HG03139 (cell line): Measurements from ENCODE around the gene TTLL1.
"Not testable (repeated sequence)": the region's sequence is repeated elsewhere in the genome, so short reads cannot be mapped to it uniquely, and the experiment has no call there.

Source experiments
- ATAC-seq: cut with Tn5 transposase; IDR thresholded peaks from one replicate; pipeline ENCODE4 v1.9.1; 2021; ENCODE audit not compliant: unreplicated experiment

Gene TTLL1

GRCh38 chr22:43078522-43078921 is 10.7 kb downstream of the TTLL1 start:
- no peak for ATAC-seq

DNA sequence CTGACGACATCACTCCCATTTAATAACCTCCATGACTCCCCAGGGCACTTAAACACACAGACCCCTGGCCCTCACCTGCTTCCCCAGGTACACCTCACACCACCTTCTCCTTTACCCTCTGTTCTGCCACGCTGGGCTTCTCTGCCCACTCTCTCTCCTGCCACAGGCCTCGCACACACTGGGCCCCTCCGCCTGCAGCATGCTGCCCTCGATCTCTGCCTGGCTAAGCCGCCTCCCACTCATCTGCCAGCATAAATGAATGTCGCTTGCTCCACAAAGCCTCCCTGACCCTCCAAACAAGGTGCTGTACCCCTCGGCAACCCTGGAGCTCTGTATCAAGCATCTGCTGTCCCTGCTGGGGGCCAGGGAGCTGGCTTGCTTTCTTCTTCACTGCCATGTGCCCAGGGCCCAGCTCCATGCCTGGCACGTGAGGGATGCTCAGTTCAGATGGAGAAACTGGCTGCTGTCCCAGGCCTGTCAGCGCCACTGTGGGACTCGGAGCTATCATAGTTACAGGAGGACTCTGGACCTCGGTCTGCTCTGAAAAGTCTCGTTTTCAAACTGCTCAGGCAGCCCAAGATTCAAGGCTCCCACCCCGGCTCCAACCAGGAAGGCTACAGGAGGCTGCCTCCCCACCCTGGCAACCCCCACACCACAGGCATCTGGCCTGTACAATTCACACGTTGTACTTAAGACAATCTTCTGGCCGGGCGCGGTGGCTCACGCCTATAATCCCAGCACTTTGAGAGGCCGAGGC is 11.9 kb downstream of the TTLL1 start:
- no peak for ATAC-seq

DNA sequence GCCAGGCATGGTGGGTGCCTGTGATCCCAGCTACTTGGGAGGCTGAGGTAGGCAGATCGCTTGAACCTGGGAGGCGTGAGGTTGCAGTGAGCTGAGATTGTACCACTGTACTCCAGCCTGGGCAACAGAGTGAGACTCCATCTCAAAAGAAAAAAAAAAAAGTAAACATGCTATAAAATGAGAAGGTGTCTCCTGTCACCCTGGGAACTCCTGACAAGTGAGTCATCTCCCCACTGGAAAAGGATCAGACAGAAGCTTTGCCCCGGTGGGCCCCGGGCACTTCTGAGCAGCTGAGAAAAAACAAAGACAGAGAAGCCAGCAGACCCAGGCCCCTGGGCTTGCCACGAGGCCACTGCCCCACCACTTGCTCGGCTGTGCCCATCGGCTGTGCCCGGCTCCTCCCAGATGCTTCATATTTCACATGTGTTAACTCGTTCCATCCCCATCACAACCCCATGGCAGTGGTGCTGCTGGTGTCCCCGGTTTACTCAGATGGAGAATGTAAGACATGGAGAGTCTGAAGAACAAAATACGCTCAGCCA is 22.3 kb downstream of the TTLL1 start:
- no peak for ATAC-seq

- ATAC-seq = no peak
These were observed 23.1 kb downstream of the TTLL1 start for GRCh38 chr22:43066134-43066533.

DNA sequence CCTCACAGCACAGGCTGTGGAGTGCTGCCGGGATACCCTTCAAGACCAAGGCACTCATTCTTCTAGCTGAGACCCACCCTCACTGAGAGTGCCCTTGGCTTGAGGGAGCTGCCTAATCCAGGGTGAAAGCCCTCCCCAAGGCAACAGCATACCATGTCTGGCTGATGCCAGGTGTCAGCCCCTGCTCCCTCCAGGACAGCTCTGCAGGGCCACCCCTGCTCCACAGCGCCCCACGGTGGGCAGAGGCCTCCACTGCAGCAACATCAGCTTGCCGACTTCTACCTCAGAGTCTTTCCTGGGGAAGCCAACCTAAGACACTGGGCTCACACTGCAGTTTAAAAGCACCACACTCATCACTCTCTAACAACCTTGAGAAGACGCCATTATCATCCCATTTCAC is 29.0 kb downstream of the TTLL1 start:
- ATAC-seq = no peak

DNA sequence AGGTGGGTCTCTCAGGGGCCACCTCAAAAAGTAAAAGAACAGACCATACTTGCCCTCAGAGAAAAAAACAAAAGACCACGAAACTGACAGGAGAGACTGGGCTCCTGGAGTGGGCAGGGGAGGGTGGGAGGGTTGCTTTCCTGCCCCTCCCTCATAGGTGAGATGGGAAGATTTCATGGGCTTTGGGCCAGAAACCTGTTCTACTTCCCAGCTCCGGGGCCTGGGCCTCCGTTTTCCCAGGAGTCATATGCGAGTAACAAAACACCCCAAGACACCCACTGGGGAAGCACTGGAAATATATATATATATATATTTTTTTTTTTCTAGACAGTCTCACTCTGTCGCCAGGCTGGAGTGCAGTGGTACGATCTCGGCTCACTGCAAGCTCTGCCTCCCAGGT is 31.6 kb downstream of the TTLL1 start:
- ATAC-seq = no peak

DNA sequence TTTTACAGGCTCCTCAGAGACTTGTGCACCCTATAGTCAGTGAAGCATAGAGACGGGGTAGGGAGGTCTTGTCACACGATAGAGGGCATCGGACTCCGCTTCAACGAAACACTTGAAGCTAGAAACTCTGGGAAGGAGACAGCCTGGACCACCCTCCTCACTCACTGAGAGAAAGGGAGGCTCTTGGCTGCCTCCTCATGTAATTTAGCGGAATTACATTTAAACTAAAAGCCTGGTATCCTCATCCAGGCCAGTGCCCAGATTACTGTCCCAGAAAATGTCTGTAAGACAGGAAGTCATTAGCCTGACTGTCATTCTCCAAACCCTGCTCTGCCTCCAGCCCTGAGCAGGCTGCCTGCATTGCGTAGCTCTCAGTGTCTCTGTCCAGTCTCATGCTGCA is 36.0 kb downstream of the TTLL1 start:
- ATAC-seq = no peak

DNA sequence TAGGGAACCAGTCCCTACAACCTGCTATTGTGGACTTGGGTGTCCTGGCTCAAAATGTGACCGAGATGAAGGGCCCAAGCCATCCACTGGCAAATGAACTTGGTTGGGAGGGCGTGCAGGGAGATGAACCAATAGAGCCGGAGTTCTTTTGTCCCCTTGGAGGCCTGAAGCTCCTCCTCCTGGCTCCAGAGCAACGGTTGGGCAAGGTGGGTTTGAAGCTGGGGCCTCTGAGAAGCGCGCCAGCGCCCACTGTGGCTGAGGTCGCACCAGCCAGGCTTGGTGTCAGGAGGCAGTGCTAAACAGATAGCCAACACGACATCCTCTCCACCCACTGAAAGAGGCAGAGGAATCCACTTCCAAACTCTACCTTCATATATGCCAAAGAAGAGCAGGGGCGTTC is 38.2 kb downstream of the TTLL1 start:
- ATAC-seq = no peak

DNA sequence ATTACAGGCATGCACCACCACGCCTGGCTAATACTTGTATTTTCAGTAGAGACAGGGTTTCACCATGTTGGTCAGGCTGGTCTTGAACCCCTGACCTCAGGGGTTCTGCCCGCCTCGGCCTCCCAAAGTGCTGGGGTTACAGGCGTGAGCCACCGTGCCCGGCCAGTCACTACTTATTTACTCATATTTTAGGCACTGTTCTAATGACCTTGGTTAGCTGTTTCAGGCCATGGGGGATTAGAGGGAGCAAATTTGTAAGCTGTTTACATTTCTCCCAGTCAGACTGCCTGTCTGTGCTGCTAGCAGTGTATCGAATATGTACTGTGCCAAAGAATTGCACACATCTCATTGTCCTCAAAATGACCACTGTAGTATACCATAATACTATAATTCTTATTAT is 41.6 kb downstream of the TTLL1 start:
- no peak for ATAC-seq

DNA sequence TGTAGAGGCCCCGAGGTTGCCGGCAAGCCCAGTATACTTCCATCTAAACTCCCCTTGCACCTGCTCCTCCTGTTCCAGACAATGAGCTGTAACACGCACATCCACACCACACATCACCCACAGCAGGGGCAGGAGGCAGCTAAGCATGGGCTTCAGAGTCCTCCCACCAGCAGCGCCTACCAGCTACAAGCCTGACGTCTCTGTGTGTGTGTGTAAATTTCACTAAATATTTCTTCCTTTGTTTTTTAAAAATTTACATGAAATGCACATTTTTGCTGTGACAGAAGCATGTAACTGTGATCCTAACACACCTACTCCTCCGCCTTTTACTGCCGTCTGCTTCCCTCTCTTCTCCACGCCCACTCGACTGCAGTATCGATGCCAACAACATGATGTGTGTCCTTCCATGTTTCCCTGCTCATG is 44.9 kb downstream of the TTLL1 start:
- ATAC-seq = no peak

GRCh38 chr22:43042101-43042780 is 47.0 kb downstream of the TTLL1 start:
- no peak for ATAC-seq

- no peak for ATAC-seq
These were observed 49.4 kb downstream of the TTLL1 start for GRCh38 chr22:43039800-43040199.

GRCh38 chr22:43038325-43038724 is 50.9 kb downstream of the TTLL1 start:
- no peak for ATAC-seq

GRCh38 chr22:43036282-43036829 is 52.8 kb downstream of the TTLL1 start:
- no peak for ATAC-seq

- ATAC-seq = no peak
These were observed 53.9 kb downstream of the TTLL1 start for GRCh38 chr22:43035250-43035649.

DNA sequence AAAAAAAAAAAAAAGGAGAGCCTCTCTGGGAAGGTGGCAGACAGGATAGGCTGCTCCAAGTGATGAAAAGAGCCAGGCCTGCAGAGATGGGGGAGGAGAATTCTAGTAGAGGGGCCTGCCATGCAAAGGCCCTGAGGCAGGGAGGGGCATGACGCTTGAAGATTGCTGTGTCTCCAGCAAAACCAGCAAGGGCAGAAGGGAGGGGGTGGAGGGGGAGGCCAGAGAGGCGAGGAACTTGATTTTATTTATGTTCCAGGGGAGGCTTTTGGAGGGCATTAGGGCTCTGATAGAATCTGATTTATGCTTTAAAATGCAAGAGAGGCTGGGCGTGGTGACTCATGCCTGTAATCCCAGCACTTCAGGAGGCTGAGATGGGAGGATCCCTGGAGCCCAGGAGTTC is 57.6 kb downstream of the TTLL1 start:
- ATAC-seq = no peak

DNA sequence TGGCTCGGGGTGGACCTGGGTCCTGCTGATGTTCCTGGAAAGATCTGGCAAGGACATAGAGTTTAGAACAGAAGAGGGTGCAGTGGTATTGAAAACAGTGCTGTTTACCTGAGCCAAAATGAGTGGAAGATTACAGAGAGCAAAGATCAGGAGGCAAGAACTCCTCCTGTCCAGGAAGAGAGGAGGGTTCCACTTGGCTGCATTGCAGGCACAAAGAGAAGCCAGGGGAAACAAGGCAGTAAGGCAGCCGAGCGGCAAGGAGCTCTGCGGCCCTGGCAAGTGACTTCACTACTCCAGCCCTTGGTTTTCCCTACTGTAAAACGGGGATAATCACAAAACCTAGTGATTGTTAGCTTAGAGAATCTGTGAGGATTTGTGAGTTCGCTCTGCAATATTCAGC is 70.6 kb downstream of the TTLL1 start:
- no peak for ATAC-seq

DNA sequence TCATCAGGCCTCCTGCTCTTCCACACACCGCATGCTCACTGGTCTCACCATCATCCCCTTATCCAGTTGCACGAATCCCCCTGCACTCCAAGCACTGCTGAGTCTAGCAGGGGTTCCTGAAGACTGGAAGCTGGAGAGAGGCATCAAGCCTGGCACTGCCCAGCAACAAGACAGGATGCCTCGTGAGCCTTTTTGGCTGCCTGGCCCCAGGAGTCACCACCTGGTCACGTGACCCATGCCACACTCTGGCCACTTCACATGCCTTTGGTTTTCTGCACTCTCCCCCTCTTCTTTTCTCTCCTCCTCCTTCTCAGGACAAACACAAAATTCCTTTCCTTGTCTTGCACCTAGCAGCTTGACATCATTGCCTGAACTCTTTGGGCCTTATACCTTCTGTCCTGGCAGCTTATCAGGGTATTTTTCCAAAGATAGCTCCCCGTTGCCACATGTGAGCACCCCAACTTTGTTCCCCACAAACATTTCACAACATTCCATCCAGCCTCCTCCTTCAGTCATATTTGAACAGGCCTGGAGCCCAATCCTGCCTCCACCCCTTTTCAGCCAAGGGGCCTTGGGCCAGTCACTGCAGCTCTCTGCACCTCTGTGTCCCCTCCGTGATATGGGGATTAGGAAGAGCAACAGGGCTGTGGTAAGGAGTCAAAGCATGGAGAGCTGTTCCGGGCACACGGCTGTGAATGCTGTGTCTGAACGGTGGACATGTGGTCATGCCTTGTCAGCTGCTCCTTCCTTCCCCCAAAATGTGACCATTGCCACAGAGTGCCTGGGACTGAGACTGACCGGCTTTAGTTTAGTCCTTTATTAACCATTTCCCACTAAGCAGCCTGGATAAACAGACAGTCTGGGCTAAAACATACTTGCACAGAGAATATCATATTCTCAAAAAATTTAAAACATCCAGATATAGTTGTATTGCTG is 71.4 kb downstream of the TTLL1 start:
- no peak for ATAC-seq

DNA sequence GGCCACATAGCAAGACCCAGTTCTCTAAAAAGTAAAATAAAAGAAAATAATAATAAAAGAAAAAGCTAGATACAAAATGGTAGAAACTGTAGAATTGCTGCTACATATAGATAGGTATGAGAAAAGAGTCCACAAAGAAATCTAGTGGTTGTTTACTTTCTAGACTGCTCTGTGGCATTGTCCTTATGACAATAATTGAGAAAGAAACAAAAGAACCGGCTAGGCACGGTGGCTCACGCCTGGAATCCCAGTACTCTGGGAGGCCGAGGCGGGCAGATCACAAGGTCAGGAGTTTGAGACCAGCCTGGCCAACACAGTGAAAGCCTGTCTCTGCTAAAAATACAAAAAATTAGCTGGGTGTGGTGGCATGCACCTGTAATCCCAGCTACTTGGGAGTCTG is 73.0 kb downstream of the TTLL1 start:
- not testable (repeated sequence) for ATAC-seq

GRCh38 chr22:43015677-43016042 is 73.5 kb downstream of the TTLL1 start:
- ATAC-seq = no peak
